Mesendoderm (in vitro differentiated cells): ENCODE measurements around the gene COL5A2.
A peak's percentile ranks its signal among the peaks of the same experiment; 100 is the strongest.

Experiments
- DNase-seq: peaks from one replicate; pipeline ENCODE4 v3.0.0; 2013
- H2AK5ac ChIP-seq: 2 replicates; pipeline ENCODE4 v1.6.1; 2013; ENCODE audit warnings: low read length, inconsistent platforms
- H2BK120ac ChIP-seq: 2 replicates; pipeline ENCODE4 v1.6.1; 2013; ENCODE audit warnings: low read depth, mild to moderate bottlenecking, low read length, moderate library complexity, mixed read lengths
- H2BK15ac ChIP-seq: replicated peaks from 2 replicates; pipeline ENCODE4 v1.6.1; 2013; ENCODE audit warnings: low read depth, mild to moderate bottlenecking, moderate library complexity
- H2BK5ac ChIP-seq: 2 replicates; pipeline ENCODE4 v1.6.1; 2013; ENCODE audit warnings: low read length, inconsistent platforms
- H3K18ac ChIP-seq: 2 replicates; pipeline ENCODE4 v1.6.1; 2013; ENCODE audit warnings: mild to moderate bottlenecking, low read length, mixed read lengths
- H3K23ac ChIP-seq: one replicate; pipeline ENCODE4 v1.6.1; 2013; ENCODE audit warnings: low read length
- H3K27ac ChIP-seq: 2 replicates; pipeline ENCODE4 v1.5.1; 2013; ENCODE audit warnings: low read depth, mild to moderate bottlenecking, inconsistent platforms, low read length, moderate library complexity
- H3K27me3 ChIP-seq: 2 replicates; pipeline ENCODE4 v1.6.1; 2013; ENCODE audit warnings: low read length, control low read depth, mild to moderate bottlenecking, inconsistent platforms; ENCODE audit not compliant: insufficient read depth, poor library complexity
- H3K36me3 ChIP-seq: 2 replicates; pipeline ENCODE4 v1.6.1; 2013; ENCODE audit warnings: low read length, inconsistent platforms; ENCODE audit not compliant: control insufficient read depth, insufficient read depth
- H3K4ac ChIP-seq: one replicate; pipeline ENCODE4 v1.6.1; 2013; ENCODE audit warnings: low read depth, mild to moderate bottlenecking, low read length, moderate library complexity
- H3K4me1 ChIP-seq: 2 replicates; pipeline ENCODE4 v1.6.1; 2013; ENCODE audit warnings: low read depth, low read length, inconsistent platforms; ENCODE audit not compliant: control insufficient read depth
- H3K4me2 ChIP-seq: 2 replicates; pipeline ENCODE4 v1.6.1; 2013; ENCODE audit warnings: low read length
- H3K4me3 ChIP-seq: 2 replicates; pipeline ENCODE4 v1.5.1; 2013; ENCODE audit warnings: mild to moderate bottlenecking, low read length
- H3K56ac ChIP-seq: one replicate; pipeline ENCODE4 v1.6.1; 2013; ENCODE audit warnings: low read length
- H3K79me1 ChIP-seq: 2 replicates; pipeline ENCODE4 v1.6.1; 2013; ENCODE audit warnings: low read length, inconsistent platforms
- H3K79me2 ChIP-seq: 2 replicates; pipeline ENCODE4 v1.6.1; 2013; ENCODE audit warnings: mild to moderate bottlenecking, low read length; ENCODE audit not compliant: control insufficient read depth, insufficient read depth
- H3K9ac ChIP-seq: 2 replicates; pipeline ENCODE4 v1.6.1; 2013; ENCODE audit warnings: low read length, inconsistent platforms
- H4K5ac ChIP-seq: one replicate; pipeline ENCODE4 v1.6.1; 2013; ENCODE audit warnings: low read length
- H4K8ac ChIP-seq: one replicate; pipeline ENCODE4 v1.6.1; 2013; ENCODE audit warnings: low read depth, mild to moderate bottlenecking, control low read depth, low read length, moderate library complexity
- WGBS: extraction: QIAGEN DNeasy Blood & Tissue Kit; methylation state at CpG from one replicate; pipeline ENCODE4 v1.1.7; 2013; ENCODE audit warnings: low lambda C conversion rate, missing lambda C conversion rate; ENCODE audit not compliant: insufficient coverage; ENCODE audit errors: extremely low coverage; 5-methylcytosine and 5-hydroxymethylcytosine counted together

COL5A2 gene

DNA sequence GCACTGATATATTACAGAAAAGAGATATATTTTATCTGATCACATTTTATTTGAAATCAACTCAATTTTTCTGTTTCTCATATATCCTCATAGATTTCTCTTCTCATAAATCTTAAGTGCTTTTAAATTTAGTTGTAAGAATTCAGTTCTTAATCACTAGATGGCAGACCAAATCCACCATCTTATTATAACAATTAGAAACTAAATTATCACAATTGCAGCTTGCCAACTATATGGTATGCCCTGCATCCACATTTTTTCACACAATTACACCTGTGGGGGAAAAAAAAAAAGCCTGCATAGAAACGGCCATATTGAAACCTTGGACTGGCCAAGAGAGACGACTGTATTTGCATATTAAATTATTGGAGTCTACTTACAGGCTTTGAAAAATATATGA is 64.4 kb downstream of the COL5A2 start:
- peaks cover 2% of the 10 kb centered on the region for H3K4me1 ChIP-seq
- H3K4me2 ChIP-seq = no peak overlapping the region
- no peak overlapping the region for H3K9ac ChIP-seq
- peaks cover 7% of the 10 kb centered on the region for H3K79me1 ChIP-seq
- H2BK120ac ChIP-seq = no peak overlapping the region
- no CpG with 5 or more reads among the region's 2 CpGs for WGBS
- H3K4me3 ChIP-seq = no peak overlapping the region
- no peaks in the 10 kb centered on the region for H3K27me3 ChIP-seq
- H3K18ac ChIP-seq = no peak overlapping the region
- no peaks in the 10 kb centered on the region for H3K36me3 ChIP-seq
- no peak overlapping the region for H2BK5ac ChIP-seq
- no peak overlapping the region for H3K27ac ChIP-seq
- H4K5ac ChIP-seq = no peak overlapping the region
- H4K8ac ChIP-seq = no peak overlapping the region
- H3K56ac ChIP-seq = no peak overlapping the region
- no peak overlapping the region for H2AK5ac ChIP-seq
- H3K79me2 ChIP-seq = no peaks in the 10 kb centered on the region
- H2BK15ac ChIP-seq = no peak overlapping the region
- no peak overlapping the region for H3K23ac ChIP-seq
- no peak overlapping the region for H3K4ac ChIP-seq
- no peak for DNase-seq

DNA sequence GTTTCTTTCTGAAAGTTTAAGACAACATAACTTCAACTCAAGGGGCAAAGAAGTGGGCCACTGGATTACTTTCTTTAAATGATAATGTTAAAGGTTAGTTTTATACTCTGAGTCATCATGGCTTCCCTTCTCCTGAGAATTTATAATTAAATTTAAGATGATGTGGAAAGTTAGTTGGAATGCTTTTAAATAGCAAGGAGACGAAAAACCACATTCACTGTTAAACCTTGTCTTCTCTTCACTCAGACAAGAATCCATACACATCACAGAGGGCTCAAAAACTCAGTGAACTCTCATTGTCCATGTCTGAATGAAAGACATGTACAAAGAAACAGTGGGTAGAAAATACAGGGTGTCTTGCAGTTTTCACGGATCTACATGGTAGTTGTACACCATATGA is 65.6 kb downstream of the COL5A2 start:
- H3K4me3 ChIP-seq = no peak overlapping the region
- DNase-seq = no peak

DNA sequence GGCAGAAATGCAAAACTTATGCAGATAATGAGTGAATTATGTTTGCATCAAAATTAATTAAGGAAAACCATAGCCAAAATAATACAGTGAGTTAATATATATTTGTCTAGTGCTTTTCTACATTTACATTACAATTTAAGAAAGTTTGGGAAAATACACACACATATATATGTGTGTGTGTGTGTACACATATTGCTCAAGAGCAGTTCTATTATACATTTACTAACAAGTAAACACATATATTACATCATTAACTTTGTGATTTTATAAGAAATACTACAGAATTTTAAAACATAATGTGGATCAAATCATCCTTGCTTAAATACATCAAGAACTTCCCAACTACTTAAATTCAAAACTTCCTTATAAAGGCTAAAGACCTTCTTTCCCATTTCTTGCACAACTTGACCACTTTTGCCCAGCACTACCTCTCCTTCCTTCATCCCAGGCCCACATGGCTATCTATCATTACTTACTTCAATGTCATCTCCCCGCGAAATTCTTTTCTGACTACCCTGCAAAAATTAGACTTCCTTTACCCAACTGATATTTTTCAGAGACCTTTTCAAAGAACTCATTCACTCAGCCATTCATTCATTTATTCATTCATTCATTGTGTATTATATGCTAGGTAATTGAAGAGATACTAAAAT is 68.4 kb downstream of the COL5A2 start:
- Histone ChIP-seq H3K4me1 (peaks cover 2% of the 10 kb centered on the region), H4K8ac (peak overlapping the region; percentile 56), H3K36me3 (no peaks in the 10 kb centered on the region), H3K79me1 (peaks cover 7% of the 10 kb centered on the region), H3K18ac (no peak overlapping the region), H3K27me3 (no peaks in the 10 kb centered on the region), H2AK5ac (no peak overlapping the region), H3K4ac (no peak overlapping the region), H3K79me2 (no peaks in the 10 kb centered on the region), H3K9ac (no peak overlapping the region), H2BK5ac (no peak overlapping the region), H3K56ac (no peak overlapping the region), H3K23ac (no peak overlapping the region), H3K4me3 (no peak overlapping the region), H3K27ac (no peak overlapping the region), H3K4me2 (no peak overlapping the region), H2BK15ac (no peak overlapping the region), H4K5ac (no peak overlapping the region), H2BK120ac (no peak overlapping the region)
- DNase-seq = no peak
- WGBS = no CpG with 5 or more reads among the region's 2 CpGs

More for the DNA sequence above, 65.6 kb downstream of the COL5A2 start:
- H3K56ac ChIP-seq = no peak overlapping the region
- no peak overlapping the region for H4K5ac ChIP-seq
- peaks cover 2% of the 10 kb centered on the region for H3K4me1 ChIP-seq
- H3K9ac ChIP-seq = no peak overlapping the region
- no peak overlapping the region for H3K27ac ChIP-seq
- no peak overlapping the region for H2AK5ac ChIP-seq
- H3K4ac ChIP-seq = no peak overlapping the region
- H3K79me1 ChIP-seq = peaks cover 7% of the 10 kb centered on the region
- no peak overlapping the region for H4K8ac ChIP-seq
- no peaks in the 10 kb centered on the region for H3K36me3 ChIP-seq
- H3K23ac ChIP-seq = no peak overlapping the region
- H3K18ac ChIP-seq = no peak overlapping the region
- H3K79me2 ChIP-seq = no peaks in the 10 kb centered on the region
- no peak overlapping the region for H2BK15ac ChIP-seq
- H3K4me2 ChIP-seq = no peak overlapping the region
- no peaks in the 10 kb centered on the region for H3K27me3 ChIP-seq
- no CpG with 5 or more reads among the region's 2 CpGs for WGBS
- H2BK5ac ChIP-seq = no peak overlapping the region
- no peak overlapping the region for H2BK120ac ChIP-seq

DNA sequence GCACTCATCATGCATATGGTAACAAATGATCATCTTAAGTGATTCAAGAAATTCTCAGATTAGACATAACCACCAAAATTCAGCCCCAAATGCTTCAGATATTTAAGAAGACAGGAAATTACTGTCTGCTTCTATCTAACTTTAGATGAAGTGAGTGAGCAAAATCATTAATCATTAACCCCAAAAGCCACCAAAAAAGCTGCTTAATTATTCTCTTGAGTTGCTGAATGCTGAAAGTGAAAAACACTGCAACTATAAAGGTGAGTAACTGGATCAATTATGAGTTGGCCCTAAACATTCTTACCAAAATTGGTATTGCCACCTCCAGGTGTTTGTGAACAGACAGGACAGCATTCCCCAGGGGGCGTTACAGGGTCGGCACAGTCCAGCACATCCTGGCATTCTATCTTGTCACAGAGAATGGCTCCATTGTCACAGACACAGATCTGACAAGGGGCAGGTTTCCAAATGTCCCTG is 69.6 kb downstream of the COL5A2 start:
- Histone ChIP-seq H3K4me3 (no peak overlapping the region), H2BK15ac (no peak overlapping the region), H2BK120ac (no peak overlapping the region), H3K23ac (no peak overlapping the region), H4K5ac (no peak overlapping the region), H3K4me1 (no peaks in the 10 kb centered on the region), H3K79me1 (peaks cover 5% of the 10 kb centered on the region), H2AK5ac (no peak overlapping the region), H3K27me3 (no peaks in the 10 kb centered on the region), H3K18ac (no peak overlapping the region), H2BK5ac (no peak overlapping the region), H4K8ac (no peak overlapping the region), H3K4ac (no peak overlapping the region), H3K4me2 (no peak overlapping the region), H3K79me2 (no peaks in the 10 kb centered on the region), H3K56ac (no peak overlapping the region), H3K27ac (no peak overlapping the region), H3K9ac (no peak overlapping the region), H3K36me3 (no peaks in the 10 kb centered on the region)
- no CpG with 5 or more reads among the region's 2 CpGs for WGBS
- DNase-seq = peak; percentile 46

DNA sequence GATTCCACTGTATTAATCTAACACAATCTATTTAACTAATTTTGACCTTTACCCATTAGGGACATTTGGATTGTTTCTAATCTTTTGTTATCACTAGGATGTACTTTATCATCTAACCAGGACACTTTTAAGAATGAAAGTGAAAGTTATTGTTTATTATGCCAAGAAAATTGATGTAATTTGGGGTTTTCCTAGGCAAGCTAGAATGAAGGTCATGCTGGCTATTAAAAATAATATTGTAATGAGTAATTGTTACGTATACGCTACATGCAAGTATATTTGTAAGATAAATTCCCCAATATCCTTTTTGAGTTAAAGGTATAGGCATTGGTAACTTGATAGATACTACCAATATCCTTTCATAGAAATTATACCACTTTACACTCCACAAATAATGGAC is 74.6 kb downstream of the COL5A2 start:
- Histone ChIP-seq H3K79me2 (no peaks in the 10 kb centered on the region), H4K8ac (no peak overlapping the region), H2AK5ac (no peak overlapping the region), H4K5ac (no peak overlapping the region), H3K79me1 (no peaks in the 10 kb centered on the region), H3K27ac (no peak overlapping the region), H3K9ac (no peak overlapping the region), H3K4me1 (no peaks in the 10 kb centered on the region), H3K36me3 (no peaks in the 10 kb centered on the region), H3K4me2 (no peak overlapping the region), H3K4ac (no peak overlapping the region), H2BK5ac (no peak overlapping the region), H3K23ac (no peak overlapping the region), H3K18ac (no peak overlapping the region), H2BK15ac (no peak overlapping the region), H3K27me3 (no peaks in the 10 kb centered on the region), H3K56ac (no peak overlapping the region), H3K4me3 (no peak overlapping the region), H2BK120ac (no peak overlapping the region)
- WGBS = no CpG with 5 or more reads among the region's 2 CpGs
- DNase-seq = no peak

DNA sequence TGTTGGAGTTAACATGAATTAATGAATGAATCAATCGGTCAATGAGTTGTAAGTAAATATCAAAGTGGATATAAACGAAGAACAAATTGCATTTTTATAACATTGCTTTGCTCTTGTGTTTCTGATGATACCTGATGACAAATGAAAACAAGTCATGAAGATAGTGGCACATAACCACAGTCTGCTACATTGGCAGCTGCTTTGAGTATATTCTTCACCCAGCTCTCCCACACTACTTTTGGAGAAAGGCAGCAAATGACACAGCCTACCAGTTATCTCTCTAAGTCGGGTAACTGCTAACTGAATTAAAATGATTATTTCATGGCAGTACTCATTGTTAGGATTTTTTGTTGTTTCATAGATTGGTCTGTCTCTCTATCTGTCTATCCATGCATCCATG is 76.8 kb downstream of the COL5A2 start:
- Histone ChIP-seq H3K4me3 (no peak overlapping the region), H4K8ac (no peak overlapping the region), H3K4ac (no peak overlapping the region), H3K79me2 (no peaks in the 10 kb centered on the region), H3K27ac (no peak overlapping the region), H3K9ac (no peak overlapping the region), H3K56ac (no peak overlapping the region), H3K36me3 (no peaks in the 10 kb centered on the region), H2BK15ac (no peak overlapping the region), H3K79me1 (no peaks in the 10 kb centered on the region), H2AK5ac (no peak overlapping the region), H3K23ac (no peak overlapping the region), H3K27me3 (no peaks in the 10 kb centered on the region), H4K5ac (no peak overlapping the region), H3K4me1 (no peaks in the 10 kb centered on the region), H2BK5ac (no peak overlapping the region), H3K18ac (no peak overlapping the region), H3K4me2 (no peak overlapping the region), H2BK120ac (no peak overlapping the region)
- no peak for DNase-seq
- WGBS = no CpG with 5 or more reads among the region's 3 CpGs
